ENCODE measurements around the gene PLD4.

Gene PLD4

GRCh38 chr14:104975481-104976197 lies 51.0 kb downstream of the PLD4 start:
- DNase-seq (ENCODE audit: low read depth): no peak

GRCh38 chr14:104976198-104977007 lies 51.7 kb downstream of the PLD4 start:
- peak; percentile 78 for DNase-seq (ENCODE audit: low read depth)

GRCh38 chr14:104977008-104977680 lies 52.5 kb downstream of the PLD4 start:
- DNase-seq (ENCODE audit: low read depth): no peak

GRCh38 chr14:104977681-104978653 lies 53.3 kb downstream of the PLD4 start, which contains the start of gene AHNAK2:
AHNAK2 (minus strand) TSS chr14:104978374; CDS start chr14:104978237, 137 bp downstream.
- DNase-seq (ENCODE audit: low read depth): peak; percentile 20

- DNase-seq (ENCODE audit: low read depth): no peak
Measured at GRCh38 chr14:104978746-104979691, 54.3 kb downstream of the PLD4 start.

GRCh38 chr14:104979758-104980610 lies 55.3 kb downstream of the PLD4 start:
- no peak for DNase-seq (ENCODE audit: low read depth)

- no peak for DNase-seq (ENCODE audit: low read depth)
Measured at GRCh38 chr14:104980611-104981531, 56.2 kb downstream of the PLD4 start.

GRCh38 chr14:104981699-104982541 lies 57.2 kb downstream of the PLD4 start:
- DNase-seq (ENCODE audit: low read depth): no peak

GRCh38 chr14:104982548-104983230 lies 58.0 kb downstream of the PLD4 start:
- DNase-seq (ENCODE audit: low read depth): no peak
